ENCODE results near the gene SYTL2. TPM values are rescaled to one million over a fixed set of nuclear protein-coding genes. Genes with fewer than 3 reads are reported as not detected.

SYTL2 gene
- total RNA-seq, 2 experiments from 2014 or later, result 9.5 to 11.2 TPM

DNA sequence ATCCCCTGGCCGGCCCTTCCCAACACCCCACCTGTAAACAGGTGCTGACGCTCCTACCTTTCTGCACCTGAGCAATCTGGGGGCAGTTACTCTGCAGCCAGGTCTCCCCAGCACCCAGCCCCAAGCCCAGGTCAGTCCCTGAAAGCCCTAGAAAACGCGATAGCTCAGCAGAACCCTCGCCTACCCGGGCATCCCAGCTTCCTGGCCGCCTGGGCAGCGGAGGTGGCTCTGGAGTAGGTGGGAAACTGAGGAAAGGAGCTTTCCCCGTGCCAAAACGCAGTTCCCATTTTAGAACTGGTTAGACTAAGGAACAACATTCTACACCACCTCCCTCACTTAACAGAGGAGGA lies 445 bp downstream of the SYTL2 start:
- peak overlapping the region; percentile 80 for H3K4me3 Mint-ChIP-seq
- DNase-seq (peak; percentile 10), ATAC-seq (no peak)
- H3K27me3 Mint-ChIP-seq, result peaks cover 9% of the 10 kb centered on the region
- H3K9me3 Mint-ChIP-seq, result no peaks in the 10 kb centered on the region
- intact Hi-C loops (cut with micrococcal nuclease), result loop anchor here (10.0 kb wide), 1 partner anchor 216 kb away; no protein-coding TSS in a partner anchor
- TF ChIP-seq, protein P1, sequence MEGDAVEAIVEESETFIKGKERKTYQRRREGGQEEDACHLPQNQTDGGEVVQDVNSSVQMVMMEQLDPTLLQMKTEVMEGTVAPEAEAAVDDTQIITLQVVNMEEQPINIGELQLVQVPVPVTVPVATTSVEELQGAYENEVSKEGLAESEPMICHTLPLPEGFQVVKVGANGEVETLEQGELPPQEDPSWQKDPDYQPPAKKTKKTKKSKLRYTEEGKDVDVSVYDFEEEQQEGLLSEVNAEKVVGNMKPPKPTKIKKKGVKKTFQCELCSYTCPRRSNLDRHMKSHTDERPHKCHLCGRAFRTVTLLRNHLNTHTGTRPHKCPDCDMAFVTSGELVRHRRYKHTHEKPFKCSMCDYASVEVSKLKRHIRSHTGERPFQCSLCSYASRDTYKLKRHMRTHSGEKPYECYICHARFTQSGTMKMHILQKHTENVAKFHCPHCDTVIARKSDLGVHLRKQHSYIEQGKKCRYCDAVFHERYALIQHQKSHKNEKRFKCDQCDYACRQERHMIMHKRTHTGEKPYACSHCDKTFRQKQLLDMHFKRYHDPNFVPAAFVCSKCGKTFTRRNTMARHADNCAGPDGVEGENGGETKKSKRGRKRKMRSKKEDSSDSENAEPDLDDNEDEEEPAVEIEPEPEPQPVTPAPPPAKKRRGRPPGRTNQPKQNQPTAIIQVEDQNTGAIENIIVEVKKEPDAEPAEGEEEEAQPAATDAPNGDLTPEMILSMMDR (IDR thresholded peaks at IDR 0.05), result no peak
- H3K36me3 Mint-ChIP-seq (ENCODE audit: low read depth), result no peaks in the 10 kb centered on the region
- CTCF ChIA-PET, result interaction anchor here (1.4 to 1.8 kb wide), 3 partner anchors 14 to 113 kb away, joined by 5 to 11 read pairs (median 7); no protein-coding TSS in a partner anchor
- POLR2A ChIA-PET, result interaction anchor here (0.9 to 1.1 kb wide), 3 partner anchors 13 to 23 kb away, joined by 3 read pairs; no protein-coding TSS in a partner anchor
- H3K27ac Mint-ChIP-seq, result peak overlapping the region; percentile 73
- H3K4me1 Mint-ChIP-seq (ENCODE audit: low read depth), result peaks cover 23% of the 10 kb centered on the region

DNA sequence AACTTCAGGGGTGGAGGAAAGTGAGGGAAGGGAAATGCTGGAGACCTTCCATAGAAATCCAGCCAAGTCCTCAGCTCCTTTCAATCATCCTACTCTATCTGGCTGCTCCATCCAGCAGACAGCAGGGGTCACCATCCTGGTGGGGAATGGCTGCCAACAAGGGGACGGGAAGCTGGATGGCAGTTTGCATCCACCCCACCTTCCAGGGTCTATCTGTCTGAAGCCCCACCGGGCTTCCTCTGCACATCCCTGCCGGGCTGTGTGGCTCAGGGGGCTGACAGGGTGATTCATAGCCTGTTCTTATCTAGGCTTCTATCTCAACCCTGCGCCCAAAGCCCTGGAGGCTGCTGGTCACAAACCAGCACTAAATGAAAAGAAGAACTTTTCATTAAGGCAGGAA lies 1.1 kb downstream of the SYTL2 start:
- intact Hi-C loops (cut with micrococcal nuclease), result loop anchor here (10.0 kb wide), 1 partner anchor 215 kb away; no protein-coding TSS in a partner anchor
- TF ChIP-seq, protein P1 (IDR thresholded peaks at IDR 0.05), result no peak
- peak overlapping the region; percentile 73 for H3K27ac Mint-ChIP-seq
- H3K4me3 Mint-ChIP-seq, result peak overlapping the region; percentile 80
- H3K27me3 Mint-ChIP-seq, result peaks cover 9% of the 10 kb centered on the region
- H3K4me1 Mint-ChIP-seq (ENCODE audit: low read depth), result peaks cover 23% of the 10 kb centered on the region
- no peaks in the 10 kb centered on the region for H3K36me3 Mint-ChIP-seq (ENCODE audit: low read depth)
- peak; percentile 66 for ATAC-seq
- ChIA-PET CTCF (interaction anchor here (0.6 to 1.9 kb wide), 7 partner anchors 13 to 710 kb away, joined by 3 to 13 read pairs (median 4); no protein-coding TSS in a partner anchor), POLR2A (interaction anchor here (0.6 to 1.1 kb wide), 6 partner anchors 14 to 161 kb away, joined by 3 to 4 read pairs (median 3); no protein-coding TSS in a partner anchor)
- peak; percentile 64 for DNase-seq
- H3K9me3 Mint-ChIP-seq, result no peaks in the 10 kb centered on the region

DNA sequence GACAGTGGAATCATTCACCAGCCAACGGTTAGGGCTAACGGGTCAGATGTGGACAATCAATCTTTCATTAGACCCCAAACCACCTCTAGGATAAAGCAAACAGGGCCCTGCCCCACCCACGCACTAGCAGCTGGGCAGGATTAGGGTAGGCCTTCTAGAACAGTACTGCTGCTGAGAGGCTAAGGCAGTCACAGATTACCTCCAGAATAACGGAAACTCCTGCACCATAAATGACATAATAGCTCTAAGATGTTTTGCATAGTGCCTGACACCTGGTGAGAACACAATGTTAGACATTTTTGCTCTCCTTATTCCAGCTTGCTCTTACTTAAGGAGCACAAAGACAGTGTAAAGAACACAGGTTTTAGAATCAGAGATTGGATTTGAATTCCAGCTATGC lies 1.8 kb downstream of the SYTL2 start:
- H3K27me3 Mint-ChIP-seq, result peaks cover 9% of the 10 kb centered on the region
- H3K36me3 Mint-ChIP-seq (ENCODE audit: low read depth), result no peaks in the 10 kb centered on the region
- ATAC-seq, result peak; percentile 22
- peaks cover 23% of the 10 kb centered on the region for H3K4me1 Mint-ChIP-seq (ENCODE audit: low read depth)
- ChIA-PET CTCF (interaction anchor here (0.6 to 1.9 kb wide), 8 partner anchors 13 to 711 kb away, joined by 3 to 13 read pairs (median 4); no protein-coding TSS in a partner anchor), POLR2A (interaction anchor here (0.6 to 1.1 kb wide), 6 partner anchors 14 to 413 kb away, joined by 3 to 4 read pairs (median 4); no protein-coding TSS in a partner anchor)
- peak overlapping the region; percentile 17 for H3K27ac Mint-ChIP-seq
- peak; percentile 50 for DNase-seq
- peak overlapping the region; percentile 80 for H3K4me3 Mint-ChIP-seq
- intact Hi-C loops (cut with micrococcal nuclease), result no loop called here
- TF ChIP-seq, protein P1 (IDR thresholded peaks at IDR 0.05), result no peak
- no peaks in the 10 kb centered on the region for H3K9me3 Mint-ChIP-seq

DNA sequence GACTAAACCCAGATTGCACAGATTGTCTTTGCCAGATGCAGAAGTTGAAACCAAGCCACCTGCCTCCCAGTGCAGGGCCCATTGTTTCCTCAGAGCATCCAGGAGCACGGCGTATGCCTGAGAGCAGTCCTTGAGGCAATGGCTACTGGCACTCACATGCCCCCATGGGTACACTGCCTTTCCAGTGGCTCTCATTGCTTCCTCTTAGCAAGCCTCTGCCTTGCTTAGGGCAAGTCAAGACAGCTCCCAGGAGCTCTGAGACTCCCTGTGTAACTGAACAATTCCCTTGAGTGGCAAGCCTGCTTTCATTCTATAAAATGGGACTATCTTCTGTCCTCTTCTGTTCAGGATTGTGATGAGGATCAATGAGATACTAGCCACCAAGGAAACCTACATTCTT lies 4.1 kb downstream of the SYTL2 start:
- intact Hi-C loops (cut with micrococcal nuclease), result no loop called here
- ChIA-PET CTCF (no interaction called here), POLR2A (interaction anchor here (1.2 kb wide), 1 partner anchor 10 kb away, joined by 4 read pairs; no protein-coding TSS in a partner anchor)
- H3K27ac Mint-ChIP-seq, result no peak overlapping the region
- no peaks in the 10 kb centered on the region for H3K36me3 Mint-ChIP-seq (ENCODE audit: low read depth)
- H3K27me3 Mint-ChIP-seq, result no peaks in the 10 kb centered on the region
- DNase-seq (no peak), ATAC-seq (no peak)
- TF ChIP-seq, protein P1 (IDR thresholded peaks at IDR 0.05), result no peak
- H3K4me1 Mint-ChIP-seq (ENCODE audit: low read depth), result peaks cover 28% of the 10 kb centered on the region
- no peaks in the 10 kb centered on the region for H3K9me3 Mint-ChIP-seq
- H3K4me3 Mint-ChIP-seq, result no peak overlapping the region

DNA sequence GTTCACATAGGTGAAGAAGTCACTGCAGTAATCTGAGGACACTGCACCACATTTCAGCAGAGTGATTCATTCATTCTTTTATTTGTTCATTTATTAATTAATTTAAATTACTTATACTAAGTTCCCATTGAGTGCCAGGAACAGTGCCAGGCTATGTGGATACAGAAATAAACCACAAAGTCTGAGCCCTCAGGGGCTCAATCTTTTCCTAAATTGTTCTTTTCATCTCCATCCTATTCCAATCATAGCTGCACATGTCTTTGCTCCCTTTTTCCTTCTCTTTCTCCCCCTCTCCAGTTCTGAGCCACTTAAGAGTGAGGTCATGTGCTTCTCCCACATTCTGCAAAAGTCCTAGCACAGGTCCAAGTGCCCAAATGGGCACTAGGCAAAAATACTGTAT lies 4.9 kb downstream of the SYTL2 start:
- ATAC-seq (no peak), DNase-seq (no peak)
- Mint-ChIP-seq H3K27me3 (no peaks in the 10 kb centered on the region), H3K9me3 (no peaks in the 10 kb centered on the region), H3K27ac (no peak overlapping the region), H3K36me3 (ENCODE audit: low read depth) (no peaks in the 10 kb centered on the region), H3K4me1 (ENCODE audit: low read depth) (peaks cover 24% of the 10 kb centered on the region), H3K4me3 (no peak overlapping the region)
- POLR2A ChIA-PET, result interaction anchor here (0.6 kb wide), 1 partner anchor 19 kb away, joined by 3 read pairs; no protein-coding TSS in a partner anchor
- intact Hi-C loops (cut with micrococcal nuclease), result no loop called here
- CTCF ChIA-PET, result interaction anchor here (0.9 to 1.1 kb wide), 2 partner anchors 62 to 105 kb away, joined by 3 read pairs; no protein-coding TSS in a partner anchor
- TF ChIP-seq, protein P1 (IDR thresholded peaks at IDR 0.05), result no peak

All from activated CD8-positive, alpha-beta T cell treated with anti-CD3 and anti-CD28 coated beads for 36 hours (primary cell).